Prostate gland (tissue), 2 donors: ENCODE measurements around the gene EIF4B.
A peak's percentile ranks its signal among the peaks of the same experiment; 100 is the strongest.

Experiments
- CTCF ChIP-seq, 4 experiments: fragments of 200-600 bp in 2 of 4; fragments of 450-650 bp in 2 of 4; sonication (generic) in 2 of 4; IDR thresholded peaks; 1 replicate in 3 of 4; 2 replicates in 1 of 4; pipeline ENCODE4 v1.5.1; 2016 to 2019; ENCODE audit warnings: antibody characterized with exemption in 4 of 4, mild to moderate bottlenecking in 2 of 4, moderate library complexity in 2 of 4
- POLR2A ChIP-seq: fragments of 450-650 bp; IDR thresholded peaks from one replicate; pipeline ENCODE4 v1.6.1; 2016; ENCODE audit warnings: antibody characterized with exemption, mild to moderate bottlenecking
- POLR2AphosphoS5 ChIP-seq: sonication (generic); formaldehyde crosslinking; IDR thresholded peaks from one replicate; pipeline ENCODE4 v1.6.1; 2017; ENCODE audit warnings: antibody characterized with exemption

DNA sequence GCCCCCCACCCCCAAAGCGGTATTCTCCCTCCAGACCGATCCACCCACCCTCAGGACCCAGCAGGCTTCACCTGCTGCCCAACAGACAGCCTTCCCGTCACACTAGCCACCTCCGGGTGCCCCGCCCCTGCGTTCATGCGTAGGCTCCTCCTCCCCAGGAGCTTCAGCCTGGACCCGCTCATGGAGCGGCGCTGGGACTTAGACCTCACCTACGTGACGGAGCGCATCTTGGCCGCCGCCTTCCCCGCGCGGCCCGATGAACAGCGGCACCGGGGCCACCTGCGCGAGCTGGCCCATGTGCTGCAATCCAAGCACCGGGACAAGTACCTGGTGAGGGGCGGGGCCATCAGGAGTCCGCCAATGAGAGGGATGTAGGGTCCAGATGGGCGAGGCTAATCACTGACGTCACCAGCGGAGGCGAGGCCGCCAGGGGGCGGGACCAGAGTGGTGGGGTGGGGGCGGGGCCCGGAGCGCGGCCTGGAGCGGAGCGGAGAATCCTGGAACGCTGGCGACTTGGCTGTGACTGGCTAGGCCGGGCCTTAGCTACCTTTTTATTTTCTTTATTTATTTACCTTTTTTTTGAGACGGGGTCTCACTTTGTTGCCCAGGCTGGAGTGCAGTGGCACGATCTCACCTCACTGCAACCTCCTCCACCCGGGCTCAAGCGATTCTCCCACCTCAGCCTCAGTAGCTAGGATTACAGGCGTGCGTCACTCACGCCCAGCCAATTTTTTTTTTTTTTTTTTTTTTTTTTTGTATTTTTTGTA, 48.0 kb downstream of the EIF4B start:
- TF ChIP-seq CTCF (IDR thresholded peaks at IDR 0.05) (peak in 2 of 4 experiments; percentile 9 to 55), POLR2A (peak; percentile 96), POLR2AphosphoS5 (peak; percentile 96)
